Astrocyte (in vitro differentiated cells and primary cell): ENCODE data around the gene MORC1.

Experiments used
- EZH2 ChIP-seq: IDR thresholded peaks from 2 replicates; pipeline ENCODE4 v1.6.1; 2012; ENCODE audit warnings: mild to moderate bottlenecking, low read length, inconsistent platforms; ENCODE audit not compliant: insufficient read depth
- TF ChIP-seq, protein P1 (sequence below): IDR thresholded peaks from 2 replicates; pipeline ENCODE4 v1.5.1; 2011; ENCODE audit warnings: low read depth, mild to moderate bottlenecking, inconsistent platforms, low read length, moderate library complexity; ENCODE audit not compliant: insufficient read depth

DNA sequence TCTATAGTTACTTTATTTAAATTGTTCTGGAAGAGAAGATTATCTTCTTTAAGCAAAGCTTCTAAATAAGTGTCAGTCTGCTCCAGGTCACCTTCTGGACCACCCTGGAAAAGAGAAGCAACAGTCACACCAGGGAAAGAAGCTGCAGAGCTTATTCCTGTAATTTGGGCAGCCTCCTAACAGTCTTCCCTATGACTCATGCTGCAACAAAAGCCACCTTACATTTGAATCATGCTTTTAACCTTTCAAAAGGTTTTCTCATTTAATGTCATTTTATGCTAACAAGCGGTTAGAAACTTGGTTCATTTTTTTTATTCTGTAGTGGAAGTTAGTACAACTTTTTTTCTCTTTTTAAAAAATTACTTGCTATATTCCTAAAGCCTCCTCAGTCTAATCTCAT lies 158.9 kb downstream of the MORC1 start:
- TF ChIP-seq, protein P1, sequence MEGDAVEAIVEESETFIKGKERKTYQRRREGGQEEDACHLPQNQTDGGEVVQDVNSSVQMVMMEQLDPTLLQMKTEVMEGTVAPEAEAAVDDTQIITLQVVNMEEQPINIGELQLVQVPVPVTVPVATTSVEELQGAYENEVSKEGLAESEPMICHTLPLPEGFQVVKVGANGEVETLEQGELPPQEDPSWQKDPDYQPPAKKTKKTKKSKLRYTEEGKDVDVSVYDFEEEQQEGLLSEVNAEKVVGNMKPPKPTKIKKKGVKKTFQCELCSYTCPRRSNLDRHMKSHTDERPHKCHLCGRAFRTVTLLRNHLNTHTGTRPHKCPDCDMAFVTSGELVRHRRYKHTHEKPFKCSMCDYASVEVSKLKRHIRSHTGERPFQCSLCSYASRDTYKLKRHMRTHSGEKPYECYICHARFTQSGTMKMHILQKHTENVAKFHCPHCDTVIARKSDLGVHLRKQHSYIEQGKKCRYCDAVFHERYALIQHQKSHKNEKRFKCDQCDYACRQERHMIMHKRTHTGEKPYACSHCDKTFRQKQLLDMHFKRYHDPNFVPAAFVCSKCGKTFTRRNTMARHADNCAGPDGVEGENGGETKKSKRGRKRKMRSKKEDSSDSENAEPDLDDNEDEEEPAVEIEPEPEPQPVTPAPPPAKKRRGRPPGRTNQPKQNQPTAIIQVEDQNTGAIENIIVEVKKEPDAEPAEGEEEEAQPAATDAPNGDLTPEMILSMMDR, result no peak
- no peak for TF ChIP-seq EZH2
